Smooth muscle cell of the coronary artery (primary cell): ENCODE results near the gene MED31. TPM values are rescaled to one million over a fixed set of nuclear protein-coding genes. Genes with fewer than 3 reads are reported as not detected.

Experiments
- total RNA-seq: library from RNA; depleted of rRNA; stranded (reverse); fragments of >200 nt; gene quantifications from 2 replicates; pipeline ENCODE4 v1.2.3, GENCODE V29; 2014; ENCODE audit warnings: low replicate concordance

The MED31 gene
- 5.1 and 9.2 TPM in 2 replicates for total RNA-seq

DNA sequence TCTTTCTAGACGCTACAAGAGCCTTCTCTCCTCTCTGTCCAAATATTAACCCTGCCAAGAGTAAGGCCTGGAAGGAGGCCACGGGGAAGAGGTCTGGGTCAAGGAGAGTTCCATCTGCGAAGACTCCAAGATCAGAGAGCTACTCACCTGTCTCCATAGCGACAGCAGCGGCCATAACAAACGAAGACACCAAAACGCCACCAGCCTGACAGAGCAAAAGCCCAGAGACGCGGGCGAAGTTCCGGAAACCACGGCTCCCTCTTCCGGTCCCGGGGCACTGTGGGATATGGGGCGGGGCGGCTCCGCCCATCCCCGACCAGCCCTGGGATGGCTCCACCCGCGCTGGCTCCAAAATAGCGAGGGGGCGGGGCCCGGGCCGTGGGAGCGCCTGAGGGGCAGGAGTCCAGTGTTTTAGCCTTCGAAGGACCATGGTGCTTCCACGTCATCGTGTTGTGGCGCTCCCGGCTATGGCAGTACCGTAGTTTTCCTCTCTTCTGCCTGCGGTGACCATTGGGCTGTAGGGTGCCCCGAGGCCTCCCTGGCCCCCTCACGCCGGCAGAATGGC lies at the start of gene MED31, which contains the start of gene C17orf100:
Gene MED31 (minus strand): TSS at position 252 of the 565 bp plus-strand sequence. CDS start 77 bp downstream, at position 175.
Gene C17orf100 (plus strand): TSS at position 409 of the 565 bp plus-strand sequence. CDS start 152 bp downstream, at position 561.

DNA sequence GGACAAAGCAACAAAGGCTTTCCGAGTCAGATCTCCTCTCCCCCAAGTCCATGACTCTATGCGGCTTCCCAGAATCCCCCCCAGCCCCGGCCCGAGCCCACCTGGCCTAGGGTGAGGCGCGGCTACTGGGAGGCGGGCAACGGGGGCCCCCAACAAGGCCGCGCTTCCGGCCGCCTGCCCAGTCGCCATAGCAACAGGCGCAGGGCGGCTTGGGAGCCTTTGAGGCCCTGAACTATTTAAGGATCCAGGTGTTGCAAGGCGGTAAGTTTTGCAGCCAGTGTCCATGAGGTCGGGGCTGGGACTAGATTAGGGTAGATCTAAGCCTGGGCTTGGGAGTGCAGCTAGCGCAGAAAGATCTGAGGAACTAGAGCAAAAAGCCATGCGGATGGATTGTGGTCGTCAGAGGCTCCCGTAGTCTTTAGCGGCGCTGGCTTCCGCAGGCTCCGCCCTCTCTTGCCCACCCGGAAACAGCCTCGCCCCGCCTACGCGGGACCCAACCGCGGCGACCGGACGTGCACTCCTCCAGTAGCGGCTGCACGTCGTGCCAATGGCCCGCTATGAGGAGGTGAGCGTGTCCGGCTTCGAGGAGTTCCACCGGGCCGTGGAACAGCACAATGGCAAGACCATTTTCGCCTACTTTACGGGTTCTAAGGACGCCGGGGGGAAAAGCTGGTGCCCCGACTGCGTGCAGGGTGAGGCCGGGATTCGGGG lies 10.7 kb downstream of the MED31 start, which contains the start of the genes KIAA0753 and TXNDC17:
Gene KIAA0753 (minus strand): TSS at position 176 of the 711 bp plus-strand sequence. CDS start 5,608 bp downstream, outside the sequence.
Gene TXNDC17 (plus strand): TSS at position 525 of the 711 bp plus-strand sequence. CDS start 23 bp downstream, at position 548.

Other genes with a start within 250 kb of the MED31 start
- gene AIPL1, start 216.5 kb downstream of the MED31 start, total RNA-seq: not detected in 2 replicates
- gene PIMREG, start 207.2 kb downstream of the MED31 start, total RNA-seq: 9.3 TPM in 1 of 2 replicates, not detected in the other
- gene PITPNM3, start 95.0 kb downstream of the MED31 start, total RNA-seq: 0.35 and 0.83 TPM in 2 replicates
- gene KIAA0753, start 10.9 kb downstream of the MED31 start, total RNA-seq: 8.6 and 12.3 TPM in 2 replicates
- gene TXNDC17, start 10.5 kb downstream of the MED31 start, total RNA-seq: 123 and 139 TPM in 2 replicates
- under 0.01 and 0.45 TPM in 2 replicates for gene C17orf100, start 157 bp upstream of the MED31 start, total RNA-seq
- 0.15 TPM in 1 of 2 replicates, not detected in the other for gene SLC13A5, start 61.8 kb upstream of the MED31 start, total RNA-seq
- gene XAF1, start 104.4 kb upstream of the MED31 start, total RNA-seq: 23.2 and 59.9 TPM in 2 replicates
- gene FBXO39, start 124.6 kb upstream of the MED31 start, total RNA-seq: 0.08 and 0.82 TPM in 2 replicates
- not detected in 2 replicates for gene TEKT1, start 180.1 kb upstream of the MED31 start, total RNA-seq